HG02642 (cell line): ENCODE results near the gene QSOX2.
"Not testable (repeated sequence)": the region's sequence is repeated elsewhere in the genome, so short reads cannot be mapped to it uniquely, and the experiment has no call there.

Experiments
- ATAC-seq: cut with Tn5 transposase; IDR thresholded peaks from one replicate; pipeline ENCODE4 v1.9.1; 2021; ENCODE audit warnings: mild to moderate bottlenecking; ENCODE audit not compliant: unreplicated experiment, poor library complexity

The QSOX2 gene

DNA sequence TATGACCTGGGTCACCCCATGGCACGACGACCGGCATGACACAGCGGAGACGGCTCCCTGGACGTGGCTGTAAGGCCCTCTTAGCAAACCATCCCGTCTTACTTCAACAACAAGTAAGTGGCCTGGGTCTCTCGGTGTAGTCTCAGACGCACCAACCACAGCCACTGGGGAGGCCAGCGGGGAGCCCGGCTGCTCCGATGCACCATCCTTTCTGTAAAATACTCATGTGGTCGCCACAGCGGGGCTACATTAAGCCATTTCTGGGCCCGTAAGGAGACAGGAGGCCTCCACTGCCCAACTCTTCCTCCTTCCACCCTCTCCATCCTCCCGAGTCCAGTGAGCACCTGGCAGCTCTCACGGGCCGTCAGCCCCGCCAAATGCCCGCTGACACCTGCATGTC is 4.7 kb downstream of the QSOX2 start:
- ATAC-seq, result no peak

DNA sequence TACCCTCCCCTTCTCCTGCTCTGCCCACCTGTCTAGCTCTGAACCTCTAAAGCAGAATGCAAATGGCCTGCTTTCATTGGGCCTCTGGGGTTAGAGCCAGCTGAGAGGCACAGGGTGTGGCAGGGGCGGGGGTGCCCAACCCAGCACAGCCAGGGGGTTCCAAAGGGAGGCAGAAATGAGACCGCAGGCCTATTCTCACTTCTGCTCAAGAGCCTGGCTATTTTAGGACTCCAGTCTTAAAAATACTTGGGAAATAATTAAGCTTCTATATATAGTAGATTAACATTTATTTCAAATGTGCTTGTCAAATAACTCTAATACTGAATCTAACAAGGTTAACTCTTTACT is 5.7 kb downstream of the QSOX2 start:
- ATAC-seq, result peak; percentile 36

DNA sequence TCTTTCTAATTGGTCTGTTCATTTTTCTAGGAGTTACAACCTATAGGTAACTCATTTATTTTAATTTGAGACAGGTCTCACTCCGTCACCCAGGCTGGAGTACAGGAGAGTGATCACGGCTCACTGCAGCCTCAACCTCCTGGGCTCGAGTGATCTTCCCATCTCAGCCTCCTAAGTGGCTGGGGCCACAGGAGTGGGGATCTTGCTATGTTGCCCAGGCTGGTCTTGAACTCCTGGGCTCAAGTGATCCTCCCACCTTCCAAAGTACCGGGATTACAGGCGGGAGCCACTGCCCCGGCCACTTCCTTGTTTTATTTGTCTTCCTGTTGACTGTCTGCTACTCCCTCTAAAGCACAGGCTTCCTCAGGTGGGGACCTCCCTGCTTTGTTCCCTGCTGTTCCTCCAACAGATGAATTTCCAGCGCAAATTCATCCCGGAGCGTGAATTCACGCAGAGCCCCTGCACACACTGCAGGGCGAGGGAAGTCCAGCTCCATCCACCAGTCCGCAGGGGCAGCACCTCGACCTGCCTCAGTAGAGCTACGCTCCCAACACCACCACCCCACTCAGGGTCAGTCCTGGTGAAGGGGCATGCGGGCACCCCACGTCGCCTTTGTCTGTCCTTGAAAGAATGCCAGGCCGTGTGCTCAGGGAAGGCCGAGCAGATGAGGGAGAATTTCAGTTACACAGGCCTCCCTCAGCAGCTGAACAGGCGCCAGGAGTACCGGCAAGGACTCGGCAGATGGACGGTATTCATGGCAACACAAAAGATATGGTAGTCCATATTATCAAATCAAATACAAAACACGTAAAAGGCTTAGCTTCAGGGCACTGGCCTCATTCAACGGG is 6.3 kb downstream of the QSOX2 start:
- no peak for ATAC-seq

DNA sequence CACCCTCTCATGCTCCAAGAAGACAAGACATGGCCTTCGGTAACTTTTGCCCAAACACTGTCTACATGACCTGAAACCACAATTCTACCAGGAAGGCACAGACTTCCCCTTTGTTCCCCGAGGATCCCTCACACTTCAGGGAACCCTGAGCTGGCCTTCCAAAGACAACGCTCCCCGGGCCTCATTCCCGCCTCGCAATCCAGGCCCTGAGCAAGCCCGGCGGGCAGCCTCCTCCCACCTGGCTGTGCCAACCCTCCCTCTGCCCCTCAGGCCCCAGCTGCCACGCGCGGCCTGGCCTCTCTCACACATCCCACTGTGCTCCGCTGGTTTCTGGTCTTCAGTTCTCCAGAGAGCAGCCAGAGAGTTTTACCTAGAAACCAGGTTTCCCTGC is 7.3 kb downstream of the QSOX2 start:
- no peak for ATAC-seq

DNA sequence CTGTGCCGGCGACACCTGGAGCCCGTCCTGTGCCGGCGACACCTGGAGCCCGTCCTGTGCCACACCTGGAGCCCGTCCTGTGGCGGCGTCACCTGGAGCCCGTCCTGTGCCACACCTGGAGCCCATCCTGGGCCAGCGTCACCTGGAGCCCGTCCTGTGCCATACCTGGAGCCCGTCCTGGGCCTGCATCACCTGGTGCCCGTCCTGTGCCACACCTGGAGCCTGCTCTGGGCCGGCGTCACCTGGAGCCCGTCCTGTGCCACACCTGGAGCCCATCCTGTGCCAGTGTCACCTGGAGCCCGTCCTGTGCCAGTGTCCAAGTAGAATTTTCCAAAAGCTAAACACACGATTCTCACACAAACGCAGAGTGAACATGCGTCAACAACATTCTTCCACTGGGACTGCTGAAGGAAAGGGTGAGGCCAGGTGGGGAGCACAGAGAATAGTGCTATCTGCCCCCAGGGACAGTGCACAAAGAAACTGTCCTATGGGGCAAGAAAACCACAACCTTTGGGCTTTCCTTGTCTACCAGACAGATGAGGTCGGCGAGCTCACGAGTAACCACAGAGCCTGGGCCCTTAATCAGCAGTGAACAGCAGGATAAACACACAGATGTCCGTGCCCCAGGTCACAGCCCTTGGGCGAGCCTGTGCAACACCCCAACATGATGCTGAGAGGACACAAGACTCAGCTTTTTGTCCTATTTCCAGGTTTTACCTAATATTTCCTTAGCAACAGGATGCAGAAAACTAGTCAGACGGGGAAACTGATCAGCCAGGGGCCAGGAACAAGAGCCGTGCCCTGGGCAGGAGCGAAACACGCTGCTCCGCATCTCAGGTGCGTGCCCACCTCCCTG is 7.9 kb downstream of the QSOX2 start:
- no peak for ATAC-seq

- not testable (repeated sequence) for ATAC-seq
Observed at GRCh38 chr9:136236471-136237410, 8.9 kb downstream of the QSOX2 start.

DNA sequence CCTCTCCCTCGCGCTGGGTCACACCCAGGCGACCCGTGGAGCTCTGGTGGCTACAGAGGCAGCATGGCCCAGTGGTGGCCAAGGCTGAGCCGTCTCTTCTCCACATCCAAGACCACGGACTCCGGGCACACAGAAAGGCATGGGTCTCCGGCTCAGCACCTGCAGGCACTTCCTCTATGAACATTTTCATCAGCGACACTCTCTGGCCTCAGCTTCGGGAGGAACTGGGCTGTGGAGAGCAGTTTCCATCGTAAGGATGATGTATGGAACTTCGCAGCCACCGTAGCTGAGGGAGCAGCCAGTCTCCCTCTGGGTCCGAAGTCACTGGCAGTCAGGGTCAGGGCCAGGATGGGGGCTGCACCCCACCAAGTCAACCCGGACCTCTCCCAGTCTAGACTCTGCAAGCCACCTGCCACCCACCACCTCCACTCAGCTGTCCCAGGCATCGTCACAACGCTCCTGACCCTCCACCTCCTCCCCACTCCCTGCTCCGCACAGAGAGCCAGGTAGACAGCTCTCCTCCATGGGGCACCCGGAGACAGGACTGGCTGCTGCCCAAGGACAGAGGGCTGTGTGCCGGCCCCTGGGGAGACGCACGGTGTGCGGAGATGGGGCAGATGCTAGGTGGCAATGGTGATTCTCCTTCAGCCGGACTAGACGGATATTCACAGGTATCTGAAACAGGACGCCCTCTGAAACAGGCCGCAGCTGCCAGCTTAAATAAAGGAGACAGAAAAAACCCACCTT is 9.7 kb downstream of the QSOX2 start:
- no peak for ATAC-seq

GRCh38 chr9:136235171-136235570 is 10.4 kb downstream of the QSOX2 start:
- no peak for ATAC-seq

GRCh38 chr9:136234597-136234996 is 11.0 kb downstream of the QSOX2 start:
- no peak for ATAC-seq

GRCh38 chr9:136233868-136234267 is 11.7 kb downstream of the QSOX2 start:
- no peak for ATAC-seq

DNA sequence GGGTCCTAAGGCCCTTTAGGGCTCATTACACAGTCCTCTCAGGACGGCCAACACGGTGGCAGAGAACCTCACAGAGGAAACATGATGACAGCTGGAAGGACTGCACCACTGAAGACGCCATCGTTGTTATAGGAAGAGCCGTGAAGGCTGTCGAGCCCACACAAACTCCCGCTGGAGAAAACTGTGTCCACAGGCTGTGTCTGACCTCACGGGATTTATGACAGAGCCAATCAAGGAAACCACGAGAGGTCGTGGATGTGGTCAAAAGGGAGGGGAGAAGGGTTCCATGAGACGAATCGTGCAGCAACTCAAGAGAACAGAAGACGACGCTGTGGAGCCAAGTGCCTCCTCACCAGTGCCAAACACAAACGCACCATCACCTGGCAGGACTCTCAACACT is 12.2 kb downstream of the QSOX2 start:
- no peak for ATAC-seq

- no peak for ATAC-seq
Observed at GRCh38 chr9:136232969-136233368, 12.6 kb downstream of the QSOX2 start.

DNA sequence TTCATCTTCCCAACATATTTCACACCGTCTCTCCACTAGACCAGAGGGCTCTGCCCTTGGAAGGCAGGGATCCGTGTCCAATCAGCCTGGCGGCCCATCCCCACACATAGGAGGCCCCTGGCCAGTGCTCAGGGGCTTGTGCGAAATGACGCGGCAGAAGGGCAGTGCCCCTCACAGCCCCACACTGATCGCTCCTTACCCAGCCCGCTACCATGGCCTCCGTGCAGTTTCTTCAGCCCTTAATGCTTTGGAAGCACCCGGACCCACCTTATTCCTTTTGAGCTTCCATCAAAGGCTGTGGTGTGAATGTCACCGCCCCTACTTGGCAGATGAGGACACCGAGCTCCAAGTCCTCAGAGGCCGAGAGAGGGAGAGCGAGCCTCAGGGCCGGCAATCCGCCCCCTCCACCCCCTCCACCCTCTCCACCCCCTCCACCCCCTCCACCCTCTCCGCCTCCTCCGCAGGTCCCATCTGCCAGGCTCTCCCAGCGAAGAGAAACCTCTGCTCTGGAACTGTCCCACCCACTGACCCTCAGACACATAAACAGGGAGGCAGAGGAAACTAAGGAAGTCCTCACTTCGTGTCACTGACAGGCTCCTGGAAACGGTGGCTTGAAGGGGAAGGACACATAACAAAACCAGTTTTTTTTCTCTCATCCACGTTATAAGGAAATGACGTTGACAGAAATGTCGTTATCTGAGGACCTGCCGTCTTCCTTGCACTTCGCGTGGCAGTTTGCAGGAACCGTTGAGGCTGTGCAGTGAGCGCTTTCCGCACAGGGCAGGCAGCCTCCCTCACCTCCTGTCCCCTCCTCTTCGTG is 13.9 kb downstream of the QSOX2 start:
- ATAC-seq, result no peak

- ATAC-seq, result no peak
Observed at GRCh38 chr9:136230773-136231172, 14.8 kb downstream of the QSOX2 start.

DNA sequence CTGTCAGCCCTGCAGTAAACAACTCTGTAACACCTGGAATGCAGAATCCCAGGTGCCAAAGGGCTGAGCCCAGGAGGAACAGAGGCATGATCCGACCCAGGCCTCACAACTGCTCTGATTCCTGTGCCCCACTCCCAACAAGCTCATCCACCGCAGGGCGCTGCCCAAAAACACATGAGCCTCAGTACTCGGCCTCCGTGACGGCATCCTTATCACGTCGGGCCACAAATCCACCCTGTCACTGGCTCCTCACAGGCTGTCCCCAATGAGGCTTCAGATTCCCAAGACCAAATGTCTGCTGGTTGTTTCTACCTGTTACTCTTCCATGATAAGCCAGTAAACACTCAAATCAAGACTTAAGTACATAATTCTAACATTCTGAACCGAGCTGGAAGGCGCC is 15.2 kb downstream of the QSOX2 start:
- ATAC-seq, result no peak

DNA sequence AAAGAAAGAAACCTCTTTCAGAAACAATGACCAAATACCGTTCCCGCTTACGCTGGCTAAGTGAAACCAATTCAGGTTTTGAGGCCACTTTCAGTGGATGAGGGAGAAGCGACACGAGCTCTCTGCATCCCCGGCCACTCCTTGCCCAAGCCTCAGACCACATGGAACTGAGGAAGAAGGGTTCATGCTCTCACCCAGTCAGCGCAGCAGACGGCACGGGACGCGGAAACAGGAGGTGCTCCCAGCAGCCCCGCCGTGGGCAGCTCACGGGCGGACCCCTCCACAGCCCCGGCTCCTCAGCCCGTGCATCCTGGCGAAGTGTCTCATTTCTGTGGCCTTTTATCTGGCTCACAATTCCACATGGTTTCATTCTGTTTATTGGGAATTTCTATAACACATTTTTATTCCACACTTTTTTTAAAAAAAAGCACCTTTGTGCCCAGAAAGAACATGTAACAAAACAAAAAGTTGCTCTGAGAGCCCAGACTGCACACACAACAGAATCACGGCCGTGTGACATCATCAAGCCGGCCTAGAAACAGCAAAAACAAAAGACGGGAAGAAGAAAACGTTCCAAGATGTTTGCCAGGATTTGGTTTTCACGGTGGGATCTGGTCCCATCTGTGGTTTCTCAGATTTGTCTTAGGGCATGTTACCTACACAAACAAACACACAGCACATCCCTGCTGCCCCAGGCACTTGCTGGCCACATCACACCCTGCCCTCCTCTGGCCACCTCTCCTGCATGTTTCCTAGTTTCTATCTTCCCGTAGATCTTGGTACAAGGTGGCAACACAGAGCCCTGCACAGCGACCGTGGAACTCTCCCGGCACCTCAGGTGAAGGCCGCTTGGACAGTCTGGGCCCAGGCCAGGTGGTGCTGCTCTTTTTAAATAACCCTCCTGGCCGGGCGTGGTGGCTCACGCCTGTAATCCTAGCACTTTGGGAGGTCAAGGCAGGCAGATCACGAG is 16.2 kb downstream of the QSOX2 start:
- no peak for ATAC-seq

- ATAC-seq, result no peak
Observed at GRCh38 chr9:136228107-136228875, 17.3 kb downstream of the QSOX2 start.
